DND-41 (cell line): ENCODE measurements around the gene TGM1.

Source experiments
- CTCF ChIP-seq: IDR thresholded peaks from 2 replicates; pipeline ENCODE4 v1.5.1; 2012; ENCODE audit warnings: borderline replicate concordance, low read length, moderate library complexity, mild to moderate bottlenecking; ENCODE audit not compliant: poor library complexity, severe bottlenecking; ENCODE audit errors: extremely low read depth
- EZH2 ChIP-seq: IDR thresholded peaks from 3 replicates; pipeline ENCODE4 v1.6.1; 2012; ENCODE audit warnings: borderline replicate concordance, low read depth, mild to moderate bottlenecking, moderate library complexity, low read length, inconsistent platforms; ENCODE audit not compliant: severe bottlenecking

DNA sequence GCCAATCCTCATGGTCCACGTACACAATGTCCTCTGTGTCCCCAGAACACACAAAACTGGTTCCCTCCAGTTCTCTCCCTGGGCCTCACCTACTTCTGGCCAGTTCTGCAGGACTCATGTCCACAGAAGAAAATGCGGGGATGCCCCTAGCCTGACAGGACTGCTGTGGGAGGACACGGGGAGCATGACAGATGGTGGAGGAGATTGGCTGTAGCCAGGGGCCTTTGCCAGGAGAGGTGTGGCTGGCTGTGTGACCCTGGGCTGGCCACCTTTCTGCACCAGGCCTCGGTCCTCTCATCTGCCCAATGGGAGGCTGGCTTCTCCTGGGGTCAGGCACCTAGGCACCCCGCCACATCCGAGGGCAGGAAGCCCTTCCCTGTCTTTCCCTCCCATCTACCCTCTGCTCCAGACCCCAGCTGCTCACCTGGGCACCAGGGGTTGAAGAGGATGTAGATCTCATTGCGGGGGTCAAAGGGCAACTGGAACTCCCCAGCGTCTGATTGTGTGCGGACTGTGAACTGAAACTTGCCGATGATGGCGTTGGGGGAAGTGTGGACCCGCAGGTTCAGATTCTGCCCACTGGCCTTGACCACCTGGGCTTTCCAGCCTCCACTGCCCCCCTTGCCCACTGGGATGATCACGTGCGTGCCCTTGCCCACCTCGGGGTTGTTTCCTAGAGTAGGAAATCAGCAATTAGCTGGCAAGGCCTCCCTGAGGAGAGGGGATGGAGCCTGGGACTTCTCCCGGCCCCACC, 2.8 kb downstream of the TGM1 start:
- TF ChIP-seq CTCF = no peak
- no peak for TF ChIP-seq EZH2
